Stomach smooth muscle (tissue), 2 donors: ENCODE data around the gene PSMD8.
A peak's percentile ranks its signal among the peaks of the same experiment; 100 is the strongest.

Experiments
- H3K27ac ChIP-seq: one replicate; pipeline ENCODE4 v1.7.0; 2013; ENCODE audit warnings: mild to moderate bottlenecking, low read length, inconsistent platforms
- H3K27me3 ChIP-seq, 2 donors: one replicate each; pipeline ENCODE4 v1.7.0; 2013; ENCODE audit warnings: low read length in 2 of 2; ENCODE audit not compliant: insufficient read depth in 2 of 2, control insufficient read depth in 1 of 2
- H3K36me3 ChIP-seq, 2 donors: one replicate each; pipeline ENCODE4 v1.7.0; 2013; ENCODE audit warnings: low read length in 2 of 2; ENCODE audit not compliant: control insufficient read depth in 2 of 2, insufficient read depth in 2 of 2
- H3K4me1 ChIP-seq: one replicate; pipeline ENCODE4 v1.7.0; 2013; ENCODE audit warnings: low read length; ENCODE audit not compliant: control insufficient read depth, insufficient read depth
- H3K4me3 ChIP-seq, 2 donors: one replicate each; pipeline ENCODE4 v1.7.0; 2013; ENCODE audit warnings: low read length in 2 of 2
- H3K9ac ChIP-seq, 2 donors: one replicate each; pipeline ENCODE4 v1.7.0; 2013; ENCODE audit warnings: low read length in 2 of 2, mild to moderate bottlenecking in 1 of 2
- H3K9me3 ChIP-seq, 2 donors: one replicate each; pipeline ENCODE4 v1.7.0; 2013; ENCODE audit warnings: low read length in 2 of 2; ENCODE audit not compliant: control insufficient read depth in 2 of 2
- donor health status: healthy.
- donor health status: Pancreatic carcinoma.

Gene PSMD8

DNA sequence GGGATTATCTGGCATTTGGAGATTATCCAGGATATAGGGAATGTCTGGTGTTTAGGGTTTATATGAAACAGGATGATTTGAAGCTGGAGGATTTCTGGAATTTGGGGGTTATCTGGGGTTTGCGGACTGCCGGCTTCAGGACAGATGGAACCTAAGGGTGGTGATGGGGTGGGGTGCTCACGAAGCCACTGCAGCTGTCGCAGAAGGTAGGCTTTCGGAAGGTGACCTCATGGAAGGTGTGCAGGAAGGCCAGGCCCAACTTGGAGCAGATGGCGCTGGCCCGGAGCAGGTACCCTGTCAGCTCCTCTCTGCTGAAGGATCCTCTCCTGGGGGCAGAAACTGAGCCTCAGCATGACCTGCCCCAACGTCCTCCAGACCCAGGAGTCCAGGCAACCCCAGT, 38.1 kb downstream of the PSMD8 start:
- H3K27me3 ChIP-seq: peaks cover 6 to 10% of the 10 kb centered on the region in 2 donors
- no peaks in the 10 kb centered on the region for H3K9me3 ChIP-seq
- no peaks in the 10 kb centered on the region for H3K36me3 ChIP-seq
- H3K9ac ChIP-seq: no peak overlapping the region
- no peak overlapping the region for H3K27ac ChIP-seq
- H3K4me3 ChIP-seq: no peak overlapping the region
- no peaks in the 10 kb centered on the region for H3K4me1 ChIP-seq

DNA sequence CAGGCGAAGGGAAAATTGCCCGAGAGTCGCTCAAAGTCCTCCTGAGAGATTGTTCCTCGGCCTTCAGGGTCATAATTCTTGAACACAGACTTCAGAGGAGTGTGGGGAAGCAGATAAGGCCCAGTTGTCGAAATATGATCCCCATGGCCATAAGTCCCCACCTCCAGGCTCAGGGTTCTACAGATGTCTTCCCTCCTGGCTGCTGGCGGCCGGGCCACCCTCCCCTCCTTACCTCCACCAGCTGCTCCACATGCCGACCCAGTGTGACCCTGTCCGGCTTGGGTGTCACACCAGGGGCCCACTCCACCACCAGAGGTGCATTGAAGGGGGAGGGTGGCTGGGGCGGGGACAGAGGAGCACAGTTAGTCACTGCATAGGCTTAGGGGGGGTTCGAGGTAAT, 38.6 kb downstream of the PSMD8 start:
- H3K36me3 ChIP-seq: no peaks in the 10 kb centered on the region

GRCh38 chr19:38413416-38413815, 39.0 kb downstream of the PSMD8 start:
- H3K4me1 ChIP-seq: peaks cover 8% of the 10 kb centered on the region
- peaks cover 13 to 18% of the 10 kb centered on the region in 2 donors for H3K27me3 ChIP-seq
- H3K27ac ChIP-seq: no peak overlapping the region
- H3K9ac ChIP-seq: no peak overlapping the region
- H3K4me3 ChIP-seq: no peak overlapping the region
- H3K9me3 ChIP-seq: no peaks in the 10 kb centered on the region
- no peaks in the 10 kb centered on the region for H3K36me3 ChIP-seq

More for the DNA sequence above, 38.6 kb downstream of the PSMD8 start:
- H3K27me3 ChIP-seq: peaks cover 9 to 13% of the 10 kb centered on the region in 2 donors
- H3K4me3 ChIP-seq: no peak overlapping the region
- no peak overlapping the region for H3K27ac ChIP-seq
- no peaks in the 10 kb centered on the region for H3K9me3 ChIP-seq
- H3K4me1 ChIP-seq: peaks cover 5% of the 10 kb centered on the region
- H3K9ac ChIP-seq: no peak overlapping the region

DNA sequence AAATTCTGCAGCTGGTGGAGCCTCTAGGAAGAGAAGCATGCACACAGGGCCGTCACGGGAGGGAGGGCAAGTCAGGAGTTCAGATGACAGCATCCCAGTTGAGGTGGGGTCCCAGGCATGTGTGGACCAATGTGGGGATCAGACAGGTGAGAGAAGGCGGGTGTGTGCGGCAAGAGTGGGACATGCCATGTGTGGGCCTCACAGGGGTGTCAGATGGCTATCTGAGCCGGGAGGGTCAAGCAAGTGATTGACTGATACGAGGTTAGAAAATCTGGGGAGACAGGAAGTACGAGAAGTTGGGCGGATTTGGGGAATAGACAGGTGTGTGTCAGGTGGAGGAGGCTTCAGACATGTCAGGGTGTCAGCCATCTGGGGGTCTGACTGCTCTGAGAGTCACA, 42.8 kb downstream of the PSMD8 start:
- Histone ChIP-seq H3K4me1 (peaks cover 8% of the 10 kb centered on the region), H3K36me3 (no peaks in the 10 kb centered on the region), H3K4me3 (no peak overlapping the region), H3K9me3 (no peaks in the 10 kb centered on the region), H3K27ac (no peak overlapping the region), H3K27me3 (peaks cover 18 to 23% of the 10 kb centered on the region in 2 donors), H3K9ac (no peak overlapping the region)

DNA sequence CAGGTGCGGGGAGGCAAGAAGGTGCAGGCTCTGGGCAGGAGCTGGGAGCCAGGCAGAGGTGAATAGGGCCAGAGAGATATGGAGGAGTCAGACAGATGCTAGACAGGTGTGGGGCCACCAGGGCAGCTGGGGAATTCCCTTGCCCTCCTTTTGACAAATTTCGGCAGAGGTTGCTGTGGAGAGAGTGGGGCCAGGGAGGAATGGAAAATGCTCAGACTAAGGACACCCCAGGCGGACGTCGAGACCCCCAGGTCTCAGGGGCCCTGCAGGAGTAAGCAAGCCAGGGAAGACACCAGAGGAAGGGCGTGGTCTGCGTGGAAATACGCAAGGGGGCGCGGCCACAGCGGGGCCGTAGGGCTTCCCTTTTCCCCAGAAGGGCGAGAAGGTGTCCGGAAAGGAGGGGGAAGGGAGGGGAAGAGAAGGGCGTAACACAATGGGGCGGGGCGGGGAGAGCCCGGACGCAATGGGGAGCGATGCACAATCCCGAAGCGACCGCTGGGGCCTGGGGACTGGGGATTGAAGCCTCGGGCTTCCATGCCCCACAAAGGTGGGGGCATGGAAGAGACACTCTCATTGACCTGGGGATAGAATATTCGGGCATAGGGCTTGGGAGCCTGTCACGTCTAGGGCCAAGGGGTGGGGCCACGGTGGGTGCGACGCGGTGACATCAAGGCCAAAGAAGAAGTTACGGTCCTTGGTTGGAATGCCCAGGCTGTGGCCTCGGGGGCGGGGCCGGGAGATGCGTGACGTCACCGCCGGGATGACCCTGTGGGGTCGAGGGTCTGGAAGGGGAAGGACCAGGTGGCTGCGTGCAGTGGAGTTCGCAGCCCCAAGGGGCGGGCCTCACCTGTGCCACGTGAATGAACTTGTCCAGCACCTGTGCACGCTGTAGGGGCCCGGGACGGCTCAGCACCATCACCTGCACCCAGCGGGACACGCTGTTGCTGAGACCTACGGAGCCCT, 43.5 kb downstream of the PSMD8 start:
- Histone ChIP-seq H3K4me3 (peak overlapping the region; percentile 27 to 44), H3K36me3 (no peaks in the 10 kb centered on the region), H3K9me3 (no peaks in the 10 kb centered on the region), H3K27ac (no peak overlapping the region), H3K9ac (no peak overlapping the region), H3K4me1 (peaks cover 8% of the 10 kb centered on the region), H3K27me3 (peaks cover 18 to 21% of the 10 kb centered on the region in 2 donors)

DNA sequence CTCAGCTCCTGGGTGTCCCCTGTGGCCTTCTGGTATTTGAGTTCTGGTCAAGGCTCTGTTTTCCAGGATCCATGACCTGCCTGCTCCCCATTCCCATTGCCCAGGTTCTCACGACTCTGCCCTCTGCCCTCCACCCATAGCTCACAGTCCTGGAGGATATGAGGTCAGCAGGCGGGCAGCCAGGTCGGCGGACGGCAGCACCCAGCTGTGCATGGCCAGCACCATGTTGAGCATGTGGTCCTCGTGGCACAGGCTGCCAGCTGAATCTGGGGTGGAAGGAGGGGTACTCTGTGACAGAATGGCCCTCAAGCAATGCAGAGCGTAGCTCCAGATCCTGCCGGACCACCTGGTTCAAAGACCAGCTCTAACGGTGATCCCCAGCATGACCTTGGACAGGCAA, 46.6 kb downstream of the PSMD8 start:
- peaks cover 8% of the 10 kb centered on the region for H3K4me1 ChIP-seq
- no peak overlapping the region for H3K4me3 ChIP-seq
- peaks cover 15 to 23% of the 10 kb centered on the region in 2 donors for H3K27me3 ChIP-seq
- no peaks in the 10 kb centered on the region for H3K9me3 ChIP-seq
- no peaks in the 10 kb centered on the region for H3K36me3 ChIP-seq
- H3K27ac ChIP-seq: no peak overlapping the region
- no peak overlapping the region for H3K9ac ChIP-seq

DNA sequence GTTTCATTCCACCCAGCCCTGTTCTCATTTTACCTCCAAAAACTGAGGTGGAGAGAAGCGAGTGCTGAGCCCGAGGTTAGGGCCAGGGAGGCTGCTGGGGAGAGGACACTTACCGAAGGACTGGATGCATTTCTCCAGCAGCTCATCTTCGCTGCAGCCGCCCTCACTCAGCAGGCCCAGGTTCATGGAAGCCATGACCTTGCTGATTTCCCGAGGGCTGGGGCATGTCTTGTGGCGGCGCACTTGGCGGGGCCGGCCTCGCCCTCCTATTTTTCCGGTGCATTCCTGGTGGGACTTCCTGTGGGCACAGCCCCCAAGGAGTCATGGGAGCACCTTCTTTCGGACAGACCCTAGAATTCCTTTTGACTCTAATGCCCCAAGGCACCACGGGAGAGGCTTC, 47.5 kb downstream of the PSMD8 start:
- Histone ChIP-seq H3K36me3 (no peaks in the 10 kb centered on the region), H3K4me1 (peaks cover 8% of the 10 kb centered on the region), H3K27ac (no peak overlapping the region), H3K9ac (no peak overlapping the region), H3K4me3 (no peak overlapping the region), H3K9me3 (no peaks in the 10 kb centered on the region), H3K27me3 (peaks cover 15 to 23% of the 10 kb centered on the region in 2 donors)

GRCh38 chr19:38422438-38422837, 48.1 kb downstream of the PSMD8 start:
- no peak overlapping the region for H3K9ac ChIP-seq
- H3K4me1 ChIP-seq: peaks cover 8% of the 10 kb centered on the region
- H3K4me3 ChIP-seq: no peak overlapping the region
- H3K9me3 ChIP-seq: no peaks in the 10 kb centered on the region
- H3K27ac ChIP-seq: no peak overlapping the region
- no peaks in the 10 kb centered on the region for H3K36me3 ChIP-seq
- H3K27me3 ChIP-seq: peaks cover 13 to 19% of the 10 kb centered on the region in 2 donors

DNA sequence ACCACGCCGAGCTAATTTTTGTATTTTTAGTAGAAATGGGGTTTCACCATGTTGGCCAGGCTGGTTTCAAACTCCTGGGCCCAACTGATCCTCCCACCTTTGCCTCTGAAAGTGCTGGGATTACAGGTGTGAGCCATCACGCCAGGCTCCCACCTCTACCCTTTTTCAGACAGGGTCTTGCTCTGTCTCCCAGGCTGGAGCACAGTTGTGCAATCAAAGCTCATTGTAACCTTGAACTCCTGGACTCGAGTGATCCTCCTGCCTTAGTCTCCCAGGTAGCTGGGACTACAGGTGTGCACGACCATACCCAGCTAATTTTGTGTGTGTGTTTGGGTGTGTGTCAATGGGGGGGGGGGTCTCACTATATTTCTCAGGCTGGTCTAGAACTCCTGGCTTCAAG, 49.9 kb downstream of the PSMD8 start:
- no peak overlapping the region for H3K4me3 ChIP-seq
- H3K27ac ChIP-seq: no peak overlapping the region
- H3K9ac ChIP-seq: no peak overlapping the region
- H3K27me3 ChIP-seq: peaks cover 0 to 7% of the 10 kb centered on the region in 2 donors
- H3K36me3 ChIP-seq: no peaks in the 10 kb centered on the region
- no peaks in the 10 kb centered on the region for H3K9me3 ChIP-seq
- H3K4me1 ChIP-seq: no peaks in the 10 kb centered on the region

- H3K4me1 ChIP-seq: no peaks in the 10 kb centered on the region
- peaks cover 0 to 7% of the 10 kb centered on the region in 2 donors for H3K27me3 ChIP-seq
- no peak overlapping the region for H3K27ac ChIP-seq
- no peak overlapping the region for H3K9ac ChIP-seq
- no peaks in the 10 kb centered on the region for H3K9me3 ChIP-seq
- H3K4me3 ChIP-seq: peak overlapping the region in 1 of 2 donors; percentile 35
- no peaks in the 10 kb centered on the region for H3K36me3 ChIP-seq
Measured at GRCh38 chr19:38425222-38425809, 50.9 kb downstream of the PSMD8 start.
